Liver (tissue), 9 donors: ENCODE data around the gene TSTD2. TPM values are rescaled to one million over a fixed set of nuclear protein-coding genes. Genes with fewer than 3 reads are reported as not detected.

Experiments used
- DNase-seq: peaks from one replicate; pipeline ENCODE4 v3.0.0-alpha.2; 2017; ENCODE audit warnings: low spot score
- H3K27ac ChIP-seq, 2 donors: one replicate each; pipeline ENCODE4 v1.7.0; 2013; ENCODE audit warnings: inconsistent platforms in 2 of 2, low read length in 2 of 2, control low read depth in 1 of 2, low read depth in 1 of 2, mild to moderate bottlenecking in 1 of 2
- H3K27me3 ChIP-seq, 4 donors: one replicate each; pipeline versions ENCODE4 v1.6.1 to v1.7.0; 2013; ENCODE audit warnings: low read length in 3 of 4, inconsistent platforms in 1 of 4, mild to moderate bottlenecking in 1 of 4, moderate library complexity in 1 of 4; ENCODE audit not compliant: control insufficient read depth in 4 of 4, insufficient read depth in 4 of 4
- H3K36me3 ChIP-seq, 4 donors: one replicate each; pipeline versions ENCODE4 v1.6.1 to v1.7.0; 2013; ENCODE audit warnings: low read length in 3 of 4, mild to moderate bottlenecking in 3 of 4, low read depth in 1 of 4, moderate library complexity in 1 of 4; ENCODE audit not compliant: control insufficient read depth in 4 of 4, insufficient read depth in 3 of 4
- H3K4me1 ChIP-seq, 4 donors: one replicate each; pipeline versions ENCODE4 v1.6.1 to v1.7.0; 2013; ENCODE audit warnings: low read length in 3 of 4, mild to moderate bottlenecking in 3 of 4, moderate library complexity in 1 of 4; ENCODE audit not compliant: control insufficient read depth in 4 of 4, insufficient read depth in 4 of 4
- H3K4me3 ChIP-seq, 3 donors: one replicate each; pipeline versions ENCODE4 v1.6.1 to v1.7.0; 2013; ENCODE audit warnings: low read length in 3 of 3, control low read depth in 1 of 3, low read depth in 1 of 3, mild to moderate bottlenecking in 1 of 3
- H3K9ac ChIP-seq, 2 donors: one replicate each; pipeline ENCODE4 v1.7.0; 2013; ENCODE audit warnings: low read length in 2 of 2, mild to moderate bottlenecking in 2 of 2, moderate library complexity in 2 of 2, control low read depth in 1 of 2, low read depth in 1 of 2
- H3K9me3 ChIP-seq, 4 donors: one replicate each; pipeline versions ENCODE4 v1.6.1 to v1.7.0; 2013; ENCODE audit warnings: low read length in 3 of 4; ENCODE audit not compliant: control insufficient read depth in 4 of 4
- EGR1 ChIP-seq, 2 donors: IDR thresholded peaks; 2 replicates each; pipeline ENCODE4 v1.6.1; 2016 to 2018; ENCODE audit warnings: antibody characterized with exemption in 2 of 2, low read depth in 2 of 2
- FOXA1 ChIP-seq: IDR thresholded peaks from 2 replicates; pipeline ENCODE4 v1.6.1; 2016; ENCODE audit warnings: antibody characterized with exemption
- GABPA ChIP-seq, 2 donors: IDR thresholded peaks in 1 of 2; conservative IDR thresholded peaks in 1 of 2; 2 replicates each; pipeline ENCODE4 v1.6.1; 2016; ENCODE audit warnings: antibody characterized with exemption in 2 of 2, mild to moderate bottlenecking in 1 of 2, moderate library complexity in 1 of 2
- NR2F2 ChIP-seq: IDR thresholded peaks from 2 replicates; pipeline ENCODE4 v1.6.1; 2016; ENCODE audit warnings: antibody characterized with exemption
- RAD21 ChIP-seq, 2 donors: IDR thresholded peaks; 2 replicates each; pipeline ENCODE4 v1.6.1; 2016; ENCODE audit warnings: antibody characterized with exemption in 2 of 2, mild to moderate bottlenecking in 2 of 2
- RXRA ChIP-seq, 2 donors: IDR thresholded peaks; 2 replicates each; pipeline ENCODE4 v1.6.1; 2017 to 2018; ENCODE audit warnings: antibody characterized with exemption in 2 of 2, mild to moderate bottlenecking in 1 of 2
- SP1 ChIP-seq: IDR thresholded peaks from 2 replicates; pipeline ENCODE4 v1.6.1; 2018; ENCODE audit warnings: antibody characterized with exemption, mild to moderate bottlenecking
- TAF1 ChIP-seq: conservative IDR thresholded peaks from 2 replicates; pipeline ENCODE4 v1.6.1; 2016; ENCODE audit warnings: antibody characterized with exemption, mild to moderate bottlenecking
- YY1 ChIP-seq: IDR thresholded peaks from 2 replicates; pipeline ENCODE4 v1.6.1; 2016; ENCODE audit warnings: antibody characterized with exemption, mild to moderate bottlenecking
- ZBTB33 ChIP-seq: IDR thresholded peaks from 2 replicates; pipeline ENCODE4 v1.6.1; 2016; ENCODE audit warnings: antibody characterized with exemption
- WGBS: extraction: QIAGEN DNeasy Blood & Tissue Kit; methylation state at CpG from one replicate; pipeline ENCODE4 v1.1.7; 2013; 5-methylcytosine and 5-hydroxymethylcytosine counted together
- polyA plus RNA-seq, 2 donors: library from polyadenylated mRNA; stranded (reverse) in 1 of 2; unstranded in 1 of 2; fragments of 200-250 nt in 1 of 2; fragments of >200 nt in 1 of 2; fragmentation: Nextera tagmentation in 1 of 2; extraction: Ambion mirVana in 1 of 2; gene quantifications; one replicate each; pipeline versions ENCODE4 v1.2.1 to v1.2.3, GENCODE V29; 2013 to 2015
- total RNA-seq, 2 donors: library from RNA; depleted of rRNA; stranded (reverse); fragments of >200 nt; gene quantifications; one replicate each; pipeline ENCODE4 v1.2.3, GENCODE V29; 2014
- TF ChIP-seq, protein P1 (sequence below): IDR thresholded peaks from 2 replicates; pipeline ENCODE4 v1.6.1; 2016; ENCODE audit warnings: antibody characterized with exemption
- TF ChIP-seq, protein P2 (sequence below): IDR thresholded peaks from 2 replicates; pipeline ENCODE4 v1.6.1; 2016; ENCODE audit warnings: antibody characterized with exemption
- TF ChIP-seq, protein P3 (sequence below): fragments of 150-350 bp; IDR thresholded peaks from 2 replicates; pipeline ENCODE4 v1.5.1; 2017; ENCODE audit warnings: improper control_type of control experiment, low read depth, low read length; ENCODE audit not compliant: missing input control
- TF ChIP-seq, protein P4 (sequence below): IDR thresholded peaks from 2 replicates; pipeline ENCODE4 v1.6.1; 2016; ENCODE audit warnings: antibody characterized with exemption, mild to moderate bottlenecking
- donor health status: healthy.
- donor health status: healthy.
- donor health status: healthy.
- donor health status: healthy.
- donor health status: healthy.

TSTD2 gene
- total and polyA plus RNA-seq, 4 donors, result 4.6 to 13.8 (median 7.1) TPM

GRCh38 chr9:97659771-97660170, 26.6 kb upstream of the TSTD2 start:
- no peaks in the 10 kb centered on the region for H3K4me1 ChIP-seq
- WGBS, result 94% methylated on average over 3 of the region's 3 CpGs
- H3K36me3 ChIP-seq, result peaks cover 9 to 78% (median 62%) of the 10 kb centered on the region in 4 donors
- no peaks in the 10 kb centered on the region for H3K27me3 ChIP-seq
- TF ChIP-seq RAD21 (IDR thresholded peaks at IDR 0.05), result no peak
- no peak for TF ChIP-seq GABPA (IDR thresholded peaks at IDR 0.05 in 1 of 2, conservative IDR thresholded peaks at IDR 0.05 in 1 of 2)
- TF ChIP-seq, protein P1, sequence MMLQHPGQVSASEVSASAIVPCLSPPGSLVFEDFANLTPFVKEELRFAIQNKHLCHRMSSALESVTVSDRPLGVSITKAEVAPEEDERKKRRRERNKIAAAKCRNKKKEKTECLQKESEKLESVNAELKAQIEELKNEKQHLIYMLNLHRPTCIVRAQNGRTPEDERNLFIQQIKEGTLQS, result no peak
- no peak for TF ChIP-seq TAF1
- TF ChIP-seq, protein P2, sequence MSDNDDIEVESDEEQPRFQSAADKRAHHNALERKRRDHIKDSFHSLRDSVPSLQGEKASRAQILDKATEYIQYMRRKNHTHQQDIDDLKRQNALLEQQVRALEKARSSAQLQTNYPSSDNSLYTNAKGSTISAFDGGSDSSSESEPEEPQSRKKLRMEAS, result no peak
- no peak for TF ChIP-seq SP1
- no peak for TF ChIP-seq RXRA (IDR thresholded peaks at IDR 0.05)
- TF ChIP-seq, protein P3, sequence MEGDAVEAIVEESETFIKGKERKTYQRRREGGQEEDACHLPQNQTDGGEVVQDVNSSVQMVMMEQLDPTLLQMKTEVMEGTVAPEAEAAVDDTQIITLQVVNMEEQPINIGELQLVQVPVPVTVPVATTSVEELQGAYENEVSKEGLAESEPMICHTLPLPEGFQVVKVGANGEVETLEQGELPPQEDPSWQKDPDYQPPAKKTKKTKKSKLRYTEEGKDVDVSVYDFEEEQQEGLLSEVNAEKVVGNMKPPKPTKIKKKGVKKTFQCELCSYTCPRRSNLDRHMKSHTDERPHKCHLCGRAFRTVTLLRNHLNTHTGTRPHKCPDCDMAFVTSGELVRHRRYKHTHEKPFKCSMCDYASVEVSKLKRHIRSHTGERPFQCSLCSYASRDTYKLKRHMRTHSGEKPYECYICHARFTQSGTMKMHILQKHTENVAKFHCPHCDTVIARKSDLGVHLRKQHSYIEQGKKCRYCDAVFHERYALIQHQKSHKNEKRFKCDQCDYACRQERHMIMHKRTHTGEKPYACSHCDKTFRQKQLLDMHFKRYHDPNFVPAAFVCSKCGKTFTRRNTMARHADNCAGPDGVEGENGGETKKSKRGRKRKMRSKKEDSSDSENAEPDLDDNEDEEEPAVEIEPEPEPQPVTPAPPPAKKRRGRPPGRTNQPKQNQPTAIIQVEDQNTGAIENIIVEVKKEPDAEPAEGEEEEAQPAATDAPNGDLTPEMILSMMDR, result no peak
- no peak for TF ChIP-seq NR2F2
- no peak for TF ChIP-seq FOXA1
- TF ChIP-seq ZBTB33, result no peak
- TF ChIP-seq, protein P4, sequence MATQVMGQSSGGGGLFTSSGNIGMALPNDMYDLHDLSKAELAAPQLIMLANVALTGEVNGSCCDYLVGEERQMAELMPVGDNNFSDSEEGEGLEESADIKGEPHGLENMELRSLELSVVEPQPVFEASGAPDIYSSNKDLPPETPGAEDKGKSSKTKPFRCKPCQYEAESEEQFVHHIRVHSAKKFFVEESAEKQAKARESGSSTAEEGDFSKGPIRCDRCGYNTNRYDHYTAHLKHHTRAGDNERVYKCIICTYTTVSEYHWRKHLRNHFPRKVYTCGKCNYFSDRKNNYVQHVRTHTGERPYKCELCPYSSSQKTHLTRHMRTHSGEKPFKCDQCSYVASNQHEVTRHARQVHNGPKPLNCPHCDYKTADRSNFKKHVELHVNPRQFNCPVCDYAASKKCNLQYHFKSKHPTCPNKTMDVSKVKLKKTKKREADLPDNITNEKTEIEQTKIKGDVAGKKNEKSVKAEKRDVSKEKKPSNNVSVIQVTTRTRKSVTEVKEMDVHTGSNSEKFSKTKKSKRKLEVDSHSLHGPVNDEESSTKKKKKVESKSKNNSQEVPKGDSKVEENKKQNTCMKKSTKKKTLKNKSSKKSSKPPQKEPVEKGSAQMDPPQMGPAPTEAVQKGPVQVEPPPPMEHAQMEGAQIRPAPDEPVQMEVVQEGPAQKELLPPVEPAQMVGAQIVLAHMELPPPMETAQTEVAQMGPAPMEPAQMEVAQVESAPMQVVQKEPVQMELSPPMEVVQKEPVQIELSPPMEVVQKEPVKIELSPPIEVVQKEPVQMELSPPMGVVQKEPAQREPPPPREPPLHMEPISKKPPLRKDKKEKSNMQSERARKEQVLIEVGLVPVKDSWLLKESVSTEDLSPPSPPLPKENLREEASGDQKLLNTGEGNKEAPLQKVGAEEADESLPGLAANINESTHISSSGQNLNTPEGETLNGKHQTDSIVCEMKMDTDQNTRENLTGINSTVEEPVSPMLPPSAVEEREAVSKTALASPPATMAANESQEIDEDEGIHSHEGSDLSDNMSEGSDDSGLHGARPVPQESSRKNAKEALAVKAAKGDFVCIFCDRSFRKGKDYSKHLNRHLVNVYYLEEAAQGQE, result no peak
- TF ChIP-seq EGR1 (IDR thresholded peaks at IDR 0.05; ENCODE audit: low read depth in 2 of 2), result no peak
- TF ChIP-seq YY1, result no peak
- no peak overlapping the region for H3K9ac ChIP-seq
- no peaks in the 10 kb centered on the region for H3K9me3 ChIP-seq
- H3K27ac ChIP-seq, result no peak overlapping the region
- no peak for DNase-seq
- H3K4me3 ChIP-seq, result no peak overlapping the region

- Histone ChIP-seq H3K9me3 (no peaks in the 10 kb centered on the region), H3K27me3 (no peaks in the 10 kb centered on the region), H3K4me1 (no peaks in the 10 kb centered on the region), H3K9ac (no peak overlapping the region), H3K27ac (no peak overlapping the region), H3K4me3 (no peak overlapping the region), H3K36me3 (peaks cover 6 to 77% (median 62%) of the 10 kb centered on the region in 4 donors)
- DNase-seq, result no peak
- 88% methylated on average over 1 of the region's 1 CpG for WGBS
- TF ChIP-seq, protein P4, result no peak
- TF ChIP-seq SP1, result no peak
- no peak for TF ChIP-seq FOXA1
Measured at GRCh38 chr9:97658707-97659106, 25.5 kb upstream of the TSTD2 start.
